ENCODE data around the gene ATP7B. TPM values are rescaled to one million over a fixed set of nuclear protein-coding genes. Genes with fewer than 3 reads are reported as not detected.
"Not testable (repeated sequence)": the region's sequence is repeated elsewhere in the genome, so short reads cannot be mapped to it uniquely, and the experiment has no call there.

ATP7B gene
- total RNA-seq, 1 experiment from 2014 or later: 11.6 TPM

DNA sequence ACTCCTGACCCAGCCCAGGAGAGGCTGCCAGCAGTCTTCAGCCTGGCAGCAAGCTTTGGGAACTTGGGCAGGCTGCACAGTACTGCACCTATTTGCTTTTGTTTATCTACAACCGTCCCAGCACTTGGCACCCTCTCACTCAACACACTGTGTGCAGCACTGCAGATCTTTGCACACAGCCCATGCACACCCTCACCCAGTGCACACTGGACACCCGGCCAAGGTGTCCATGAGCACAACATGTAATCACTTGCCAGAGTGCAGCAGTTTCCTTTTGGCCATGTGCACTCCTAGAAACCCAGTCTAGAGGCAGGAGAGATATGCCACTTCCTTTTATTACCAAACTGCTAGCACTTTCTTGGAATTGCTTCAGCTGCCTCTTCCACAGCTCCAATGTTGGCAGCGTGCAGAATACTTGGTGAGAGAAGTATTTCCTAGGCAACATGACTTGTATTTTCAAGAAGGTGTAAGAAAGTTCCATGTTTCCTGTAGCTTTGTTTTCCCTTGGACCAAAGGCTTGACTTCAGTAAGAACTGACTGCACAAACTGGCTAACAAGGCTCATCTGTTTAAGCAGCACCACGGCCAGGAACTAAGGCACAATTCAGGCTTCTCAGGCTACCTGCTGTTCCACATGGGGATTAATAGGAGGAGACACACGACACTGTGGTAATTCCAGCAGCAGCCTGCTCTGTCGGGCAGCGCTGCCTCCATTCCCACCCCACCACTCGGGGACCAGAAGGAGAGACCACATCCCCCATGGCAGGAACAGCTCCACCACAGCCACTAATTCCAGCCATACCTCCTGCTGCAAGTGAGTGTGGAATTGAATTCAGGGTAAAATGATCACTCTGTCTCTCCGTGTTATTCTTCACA lies 15.3 kb downstream of the ATP7B start:
- ATAC-seq (peak; percentile 36), DNase-seq (ENCODE audit: low spot score) (no peak)
- ChIA-PET CTCF (no interaction called here), POLR2A (no interaction called here)
- no peaks in the 10 kb centered on the region for H3K36me3 Mint-ChIP-seq
- peaks cover 50% of the 10 kb centered on the region for H3K4me1 Mint-ChIP-seq
- no peaks in the 10 kb centered on the region for H3K9me3 Mint-ChIP-seq
- no peak overlapping the region for H3K4me3 Mint-ChIP-seq
- H3K27me3 Mint-ChIP-seq (ENCODE audit: low read depth): no peaks in the 10 kb centered on the region; the same call in 1 of the 2 replicates
- TF ChIP-seq, protein P1, sequence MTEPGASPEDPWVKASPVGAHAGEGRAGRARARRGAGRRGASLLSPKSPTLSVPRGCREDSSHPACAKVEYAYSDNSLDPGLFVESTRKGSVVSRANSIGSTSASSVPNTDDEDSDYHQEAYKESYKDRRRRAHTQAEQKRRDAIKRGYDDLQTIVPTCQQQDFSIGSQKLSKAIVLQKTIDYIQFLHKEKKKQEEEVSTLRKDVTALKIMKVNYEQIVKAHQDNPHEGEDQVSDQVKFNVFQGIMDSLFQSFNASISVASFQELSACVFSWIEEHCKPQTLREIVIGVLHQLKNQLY (CRISPR knock-in tag; IDR thresholded peaks at IDR 0.05): no peak
- H3K27ac Mint-ChIP-seq: no peak overlapping the region

DNA sequence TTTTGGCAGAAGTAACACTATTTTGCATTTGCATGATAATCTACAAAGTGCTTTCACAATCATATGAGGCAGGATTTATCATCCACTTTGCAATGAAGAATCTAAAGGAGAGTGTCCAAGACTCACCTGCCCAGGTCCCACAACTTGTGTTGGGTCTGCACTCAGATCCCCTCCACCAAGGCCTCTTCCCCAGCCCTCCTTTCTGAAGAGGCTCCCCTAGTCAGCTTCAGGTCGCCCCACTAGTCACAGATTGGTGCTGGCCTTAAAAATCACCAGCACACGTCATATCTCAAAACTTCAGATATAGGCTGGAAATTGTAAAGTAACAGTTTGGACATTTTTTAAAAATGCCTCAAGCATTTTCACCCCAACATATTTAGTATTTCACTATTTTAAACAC lies 17.5 kb downstream of the ATP7B start:
- Mint-ChIP-seq H3K9me3 (no peaks in the 10 kb centered on the region), H3K36me3 (no peaks in the 10 kb centered on the region), H3K4me3 (no peak overlapping the region), H3K27me3 (ENCODE audit: low read depth) (no peaks in the 10 kb centered on the region; the same call in 1 of the 2 replicates), H3K27ac (0 out of 2 replicates have a peak overlapping the region, but pooled peaks have one; percentile 46), H3K4me1 (peaks cover 31% of the 10 kb centered on the region)
- ChIA-PET POLR2A (no interaction called here), CTCF (no interaction called here)
- no peak for DNase-seq (ENCODE audit: low spot score)
- ATAC-seq: no peak
- TF ChIP-seq, protein P2, sequence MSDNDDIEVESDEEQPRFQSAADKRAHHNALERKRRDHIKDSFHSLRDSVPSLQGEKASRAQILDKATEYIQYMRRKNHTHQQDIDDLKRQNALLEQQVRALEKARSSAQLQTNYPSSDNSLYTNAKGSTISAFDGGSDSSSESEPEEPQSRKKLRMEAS (CRISPR knock-in tag; IDR thresholded peaks at IDR 0.05): no peak
- TF ChIP-seq NR3C1 (CRISPR knock-in tag; conservative IDR thresholded peaks at IDR 0.05; ENCODE audit: low read depth) (no peak), PRRX2 (CRISPR knock-in tag; IDR thresholded peaks at IDR 0.05) (no peak), SMAD3 (CRISPR knock-in tag; IDR thresholded peaks at IDR 0.05; ENCODE audit: borderline replicate concordance) (no peak), ZNF416 (CRISPR knock-in tag; IDR thresholded peaks at IDR 0.05) (no peak), MYBL2 (CRISPR knock-in tag; IDR thresholded peaks at IDR 0.05) (no peak), NR2C2 (CRISPR knock-in tag; IDR thresholded peaks at IDR 0.05) (no peak), KAT7 (CRISPR knock-in tag; IDR thresholded peaks at IDR 0.05; ENCODE audit: borderline replicate concordance) (no peak)
- TF ChIP-seq, protein P3, sequence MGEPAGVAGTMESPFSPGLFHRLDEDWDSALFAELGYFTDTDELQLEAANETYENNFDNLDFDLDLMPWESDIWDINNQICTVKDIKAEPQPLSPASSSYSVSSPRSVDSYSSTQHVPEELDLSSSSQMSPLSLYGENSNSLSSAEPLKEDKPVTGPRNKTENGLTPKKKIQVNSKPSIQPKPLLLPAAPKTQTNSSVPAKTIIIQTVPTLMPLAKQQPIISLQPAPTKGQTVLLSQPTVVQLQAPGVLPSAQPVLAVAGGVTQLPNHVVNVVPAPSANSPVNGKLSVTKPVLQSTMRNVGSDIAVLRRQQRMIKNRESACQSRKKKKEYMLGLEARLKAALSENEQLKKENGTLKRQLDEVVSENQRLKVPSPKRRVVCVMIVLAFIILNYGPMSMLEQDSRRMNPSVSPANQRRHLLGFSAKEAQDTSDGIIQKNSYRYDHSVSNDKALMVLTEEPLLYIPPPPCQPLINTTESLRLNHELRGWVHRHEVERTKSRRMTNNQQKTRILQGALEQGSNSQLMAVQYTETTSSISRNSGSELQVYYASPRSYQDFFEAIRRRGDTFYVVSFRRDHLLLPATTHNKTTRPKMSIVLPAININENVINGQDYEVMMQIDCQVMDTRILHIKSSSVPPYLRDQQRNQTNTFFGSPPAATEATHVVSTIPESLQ (CRISPR knock-in tag; IDR thresholded peaks at IDR 0.05): no peak
- TF ChIP-seq, protein P4, sequence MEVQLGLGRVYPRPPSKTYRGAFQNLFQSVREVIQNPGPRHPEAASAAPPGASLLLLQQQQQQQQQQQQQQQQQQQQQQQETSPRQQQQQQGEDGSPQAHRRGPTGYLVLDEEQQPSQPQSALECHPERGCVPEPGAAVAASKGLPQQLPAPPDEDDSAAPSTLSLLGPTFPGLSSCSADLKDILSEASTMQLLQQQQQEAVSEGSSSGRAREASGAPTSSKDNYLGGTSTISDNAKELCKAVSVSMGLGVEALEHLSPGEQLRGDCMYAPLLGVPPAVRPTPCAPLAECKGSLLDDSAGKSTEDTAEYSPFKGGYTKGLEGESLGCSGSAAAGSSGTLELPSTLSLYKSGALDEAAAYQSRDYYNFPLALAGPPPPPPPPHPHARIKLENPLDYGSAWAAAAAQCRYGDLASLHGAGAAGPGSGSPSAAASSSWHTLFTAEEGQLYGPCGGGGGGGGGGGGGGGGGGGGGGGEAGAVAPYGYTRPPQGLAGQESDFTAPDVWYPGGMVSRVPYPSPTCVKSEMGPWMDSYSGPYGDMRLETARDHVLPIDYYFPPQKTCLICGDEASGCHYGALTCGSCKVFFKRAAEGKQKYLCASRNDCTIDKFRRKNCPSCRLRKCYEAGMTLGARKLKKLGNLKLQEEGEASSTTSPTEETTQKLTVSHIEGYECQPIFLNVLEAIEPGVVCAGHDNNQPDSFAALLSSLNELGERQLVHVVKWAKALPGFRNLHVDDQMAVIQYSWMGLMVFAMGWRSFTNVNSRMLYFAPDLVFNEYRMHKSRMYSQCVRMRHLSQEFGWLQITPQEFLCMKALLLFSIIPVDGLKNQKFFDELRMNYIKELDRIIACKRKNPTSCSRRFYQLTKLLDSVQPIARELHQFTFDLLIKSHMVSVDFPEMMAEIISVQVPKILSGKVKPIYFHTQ (CRISPR knock-in tag; IDR thresholded peaks at IDR 0.05): no peak
- TF ChIP-seq, protein P5, sequence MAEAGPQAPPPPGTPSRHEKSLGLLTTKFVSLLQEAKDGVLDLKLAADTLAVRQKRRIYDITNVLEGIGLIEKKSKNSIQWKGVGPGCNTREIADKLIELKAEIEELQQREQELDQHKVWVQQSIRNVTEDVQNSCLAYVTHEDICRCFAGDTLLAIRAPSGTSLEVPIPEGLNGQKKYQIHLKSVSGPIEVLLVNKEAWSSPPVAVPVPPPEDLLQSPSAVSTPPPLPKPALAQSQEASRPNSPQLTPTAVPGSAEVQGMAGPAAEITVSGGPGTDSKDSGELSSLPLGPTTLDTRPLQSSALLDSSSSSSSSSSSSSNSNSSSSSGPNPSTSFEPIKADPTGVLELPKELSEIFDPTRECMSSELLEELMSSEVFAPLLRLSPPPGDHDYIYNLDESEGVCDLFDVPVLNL (CRISPR knock-in tag; IDR thresholded peaks at IDR 0.05; ENCODE audit: borderline replicate concordance, low read depth): no peak

DNA sequence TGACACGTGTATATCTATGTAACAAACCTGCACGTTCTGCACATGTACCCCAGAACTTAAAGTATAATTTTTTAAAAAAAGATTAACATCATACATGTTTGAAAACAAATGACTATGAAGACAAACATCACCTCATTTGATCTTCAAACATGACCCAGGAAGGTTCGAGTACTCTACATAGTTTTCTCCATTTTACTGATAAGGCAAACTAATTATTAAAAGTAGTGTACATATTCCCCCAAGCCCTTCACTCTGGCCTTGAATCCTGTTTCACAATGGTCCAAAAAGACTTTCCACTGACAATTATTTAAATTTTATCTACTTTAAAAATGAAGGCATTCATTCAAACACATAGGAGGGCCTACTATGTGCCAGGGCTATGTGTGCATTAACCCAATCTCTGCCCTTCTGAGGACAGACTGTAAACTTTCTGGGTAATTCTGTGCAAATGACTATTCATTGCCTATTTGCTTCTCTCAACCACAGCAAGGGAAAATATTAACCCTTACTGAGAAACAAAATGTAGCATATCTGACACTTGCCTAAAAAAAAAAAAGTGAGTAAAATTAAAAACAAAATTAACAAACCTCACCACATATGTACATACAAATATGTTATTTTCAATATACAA lies 22.1 kb downstream of the ATP7B start:
- Mint-ChIP-seq H3K4me3 (no peak overlapping the region), H3K36me3 (peaks cover 4% of the 10 kb centered on the region; the same call in 1 of the 2 replicates), H3K27me3 (ENCODE audit: low read depth) (peaks cover 5% of the 10 kb centered on the region; the same call in 1 of the 2 replicates), H3K27ac (no peak overlapping the region), H3K9me3 (peaks cover 31% of the 10 kb centered on the region), H3K4me1 (no peaks in the 10 kb centered on the region)
- ChIA-PET CTCF (no interaction called here), POLR2A (no interaction called here)
- ATAC-seq (no peak), DNase-seq (ENCODE audit: low spot score) (no peak)
- TF ChIP-seq, protein P6, sequence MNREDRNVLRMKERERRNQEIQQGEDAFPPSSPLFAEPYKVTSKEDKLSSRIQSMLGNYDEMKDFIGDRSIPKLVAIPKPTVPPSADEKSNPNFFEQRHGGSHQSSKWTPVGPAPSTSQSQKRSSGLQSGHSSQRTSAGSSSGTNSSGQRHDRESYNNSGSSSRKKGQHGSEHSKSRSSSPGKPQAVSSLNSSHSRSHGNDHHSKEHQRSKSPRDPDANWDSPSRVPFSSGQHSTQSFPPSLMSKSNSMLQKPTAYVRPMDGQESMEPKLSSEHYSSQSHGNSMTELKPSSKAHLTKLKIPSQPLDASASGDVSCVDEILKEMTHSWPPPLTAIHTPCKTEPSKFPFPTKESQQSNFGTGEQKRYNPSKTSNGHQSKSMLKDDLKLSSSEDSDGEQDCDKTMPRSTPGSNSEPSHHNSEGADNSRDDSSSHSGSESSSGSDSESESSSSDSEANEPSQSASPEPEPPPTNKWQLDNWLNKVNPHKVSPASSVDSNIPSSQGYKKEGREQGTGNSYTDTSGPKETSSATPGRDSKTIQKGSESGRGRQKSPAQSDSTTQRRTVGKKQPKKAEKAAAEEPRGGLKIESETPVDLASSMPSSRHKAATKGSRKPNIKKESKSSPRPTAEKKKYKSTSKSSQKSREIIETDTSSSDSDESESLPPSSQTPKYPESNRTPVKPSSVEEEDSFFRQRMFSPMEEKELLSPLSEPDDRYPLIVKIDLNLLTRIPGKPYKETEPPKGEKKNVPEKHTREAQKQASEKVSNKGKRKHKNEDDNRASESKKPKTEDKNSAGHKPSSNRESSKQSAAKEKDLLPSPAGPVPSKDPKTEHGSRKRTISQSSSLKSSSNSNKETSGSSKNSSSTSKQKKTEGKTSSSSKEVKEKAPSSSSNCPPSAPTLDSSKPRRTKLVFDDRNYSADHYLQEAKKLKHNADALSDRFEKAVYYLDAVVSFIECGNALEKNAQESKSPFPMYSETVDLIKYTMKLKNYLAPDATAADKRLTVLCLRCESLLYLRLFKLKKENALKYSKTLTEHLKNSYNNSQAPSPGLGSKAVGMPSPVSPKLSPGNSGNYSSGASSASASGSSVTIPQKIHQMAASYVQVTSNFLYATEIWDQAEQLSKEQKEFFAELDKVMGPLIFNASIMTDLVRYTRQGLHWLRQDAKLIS (CRISPR knock-in tag; IDR thresholded peaks at IDR 0.05; ENCODE audit: borderline replicate concordance): no peak
- TF ChIP-seq ZNF138 (CRISPR knock-in tag; conservative IDR thresholded peaks at IDR 0.05): no peak

DNA sequence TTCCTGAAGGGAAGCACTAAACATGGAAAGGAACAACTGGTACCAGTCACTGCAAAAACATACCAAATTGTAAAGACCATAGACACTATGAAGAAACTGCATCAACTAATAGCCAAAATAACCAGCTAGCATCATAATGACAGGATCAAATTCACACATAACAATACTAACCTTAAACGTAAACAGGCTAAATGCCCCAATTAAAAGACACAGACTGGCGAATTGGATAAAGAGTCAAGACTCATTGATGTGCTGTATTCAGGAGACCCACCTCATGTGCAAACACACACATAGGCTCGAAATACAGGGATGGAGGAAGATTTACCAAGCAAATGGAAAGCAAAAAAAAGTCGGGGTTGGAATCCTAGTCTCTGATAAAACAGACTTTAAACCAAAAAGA lies 26.3 kb downstream of the ATP7B start:
- H3K36me3 Mint-ChIP-seq; ATAC-seq; CTCF ChIA-PET; H3K27me3 Mint-ChIP-seq (ENCODE audit: low read depth); H3K4me3 Mint-ChIP-seq; DNase-seq (ENCODE audit: low spot score); H3K27ac Mint-ChIP-seq; POLR2A ChIA-PET: not testable (repeated sequence)
- Mint-ChIP-seq H3K4me1 (peaks cover 12% of the 10 kb centered on the region), H3K9me3 (peaks cover 37% of the 10 kb centered on the region)
